ACHN (cell line): ENCODE data around the gene RTKN.
"Not testable (repeated sequence)": the region's sequence is repeated elsewhere in the genome, so short reads cannot be mapped to it uniquely, and the experiment has no call there.

Experiments used
- DNase-seq: peaks from one replicate; pipeline ENCODE4 v3.0.0-alpha.2; 2015
- in situ Hi-C: cut with HindIII; loops from 2 replicates; pipeline ENCODE4 v1.10.0; 2017; ENCODE audit warnings: low sequenced_read_pairs, low pct_ligation_motif_present, low pct_unique_long_range_greater_than_20kb

Gene RTKN

GRCh38 chr2:74421221-74421870 lies 20.4 kb downstream of the RTKN start, which contains the start of the genes C2orf81 and WDR54:
C2orf81 (minus strand) TSS chr2:74421619; CDS start chr2:74421560, 59 bp downstream.
WDR54 (plus strand) TSS chr2:74421730; CDS start chr2:74422154, 424 bp downstream.
- DNase-seq: peak; percentile 91
- in situ Hi-C loops: no loop called here

- DNase-seq, in situ Hi-C loops: not testable (repeated sequence)
Measured at GRCh38 chr2:74420443-74421103, 21.2 kb downstream of the RTKN start.

- in situ Hi-C loops: no loop called here
- no peak for DNase-seq
Measured at GRCh38 chr2:74420006-74420405, 21.7 kb downstream of the RTKN start.

- in situ Hi-C loops: no loop called here
- no peak for DNase-seq
Measured at GRCh38 chr2:74419345-74419744, 22.4 kb downstream of the RTKN start.

GRCh38 chr2:74418312-74418711 lies 23.4 kb downstream of the RTKN start:
- in situ Hi-C loops: no loop called here
- DNase-seq: no peak

- DNase-seq: no peak
- in situ Hi-C loops: no loop called here
Measured at GRCh38 chr2:74417763-74418162, 24.0 kb downstream of the RTKN start.

- in situ Hi-C loops: no loop called here
- no peak for DNase-seq
Measured at GRCh38 chr2:74417197-74417596, 24.5 kb downstream of the RTKN start.

- DNase-seq: no peak
- in situ Hi-C loops: no loop called here
Measured at GRCh38 chr2:74416778-74417177, 25.0 kb downstream of the RTKN start.

- in situ Hi-C loops: no loop called here
- DNase-seq: no peak
Measured at GRCh38 chr2:74415762-74416395, 25.9 kb downstream of the RTKN start.

GRCh38 chr2:74414881-74415761 lies 26.6 kb downstream of the RTKN start:
- no peak for DNase-seq
- in situ Hi-C loops: no loop called here

GRCh38 chr2:74414441-74414840 lies 27.3 kb downstream of the RTKN start:
- in situ Hi-C loops: no loop called here
- no peak for DNase-seq

GRCh38 chr2:74413001-74413698 lies 28.6 kb downstream of the RTKN start:
- in situ Hi-C loops: no loop called here
- no peak for DNase-seq

GRCh38 chr2:74407682-74408081 lies 34.1 kb downstream of the RTKN start:
- DNase-seq: no peak
- in situ Hi-C loops: no loop called here

GRCh38 chr2:74406035-74406434 lies 35.7 kb downstream of the RTKN start:
- in situ Hi-C loops: no loop called here
- DNase-seq: peak; percentile 46

GRCh38 chr2:74401891-74402290 lies 39.8 kb downstream of the RTKN start:
- no peak for DNase-seq
- in situ Hi-C loops: no loop called here

GRCh38 chr2:74399785-74400184 lies 42.0 kb downstream of the RTKN start:
- peak; percentile 54 for DNase-seq
- in situ Hi-C loops: no loop called here

- no peak for DNase-seq
- in situ Hi-C loops: no loop called here
Measured at GRCh38 chr2:74396149-74396548, 45.6 kb downstream of the RTKN start.

GRCh38 chr2:74393525-74393924 lies 48.2 kb downstream of the RTKN start:
- in situ Hi-C loops: no loop called here
- DNase-seq: no peak
